OCI-LY1 (cell line): ENCODE data around the gene GMPPA.

Source experiments
- H2AFZ ChIP-seq: fragments of 200-600 bp; sonication (generic), shearing (Covaris generic); 2 replicates; pipeline ENCODE4 v1.6.0; 2014; ENCODE audit warnings: antibody characterized with exemption, mild to moderate bottlenecking, low read length
- H3F3A ChIP-seq: fragments of 200-600 bp; sonication (generic), shearing (Covaris generic); 2 replicates; pipeline ENCODE4 v1.6.0; 2014; ENCODE audit warnings: mild to moderate bottlenecking, antibody characterized with exemption, low read length, moderate library complexity; ENCODE audit not compliant: insufficient read depth
- H3K27ac ChIP-seq: fragments of 200-600 bp; sonication (generic); 2 replicates; pipeline ENCODE4 v1.5.1; 2014; ENCODE audit warnings: low read length, mixed run types, mild to moderate bottlenecking, low read depth; ENCODE audit not compliant: poor library complexity, severe bottlenecking
- H3K27me3 ChIP-seq: fragments of 200-600 bp; sonication (generic); 2 replicates; pipeline ENCODE4 v1.6.0; 2014; ENCODE audit warnings: antibody characterized with exemption, mild to moderate bottlenecking, low read length, moderate library complexity; ENCODE audit not compliant: insufficient read depth
- H3K36me3 ChIP-seq: fragments of 200-600 bp; sonication (generic); 2 replicates; pipeline ENCODE4 v1.6.1; 2014; ENCODE audit warnings: mild to moderate bottlenecking, antibody characterized with exemption, low read length, moderate library complexity, mixed read lengths; ENCODE audit not compliant: insufficient read depth
- H3K4me1 ChIP-seq: fragments of 200-600 bp; sonication (generic); 2 replicates; pipeline ENCODE4 v1.5.1; 2014; ENCODE audit warnings: mild to moderate bottlenecking, low read length, moderate library complexity; ENCODE audit not compliant: insufficient read depth, severe bottlenecking
- H3K4me2 ChIP-seq: fragments of 200-600 bp; sonication (generic), shearing (Covaris generic); 2 replicates; pipeline ENCODE4 v1.6.1; 2014; ENCODE audit warnings: low read length
- H3K4me3 ChIP-seq: fragments of 200-600 bp; sonication (generic); 2 replicates; pipeline ENCODE4 v1.5.1; 2014; ENCODE audit warnings: low read length, low read depth, mild to moderate bottlenecking, mixed read lengths; ENCODE audit not compliant: poor library complexity, severe bottlenecking
- H3K79me2 ChIP-seq: fragments of 200-600 bp; shearing (Covaris generic); 2 replicates; pipeline ENCODE4 v1.6.1; 2016; ENCODE audit warnings: mixed run types, low read length, mixed read lengths; ENCODE audit not compliant: insufficient read depth
- H3K9ac ChIP-seq: fragments of 200-600 bp; sonication (generic), shearing (Covaris generic); 2 replicates; pipeline ENCODE4 v1.6.1; 2014; ENCODE audit warnings: mild to moderate bottlenecking, low read length, mixed read lengths
- H3K9me2 ChIP-seq: fragments of 200-600 bp; sonication (generic), shearing (Covaris generic); 2 replicates; pipeline ENCODE4 v1.6.1; 2014; ENCODE audit warnings: low read depth, mild to moderate bottlenecking, low read length, mixed read lengths
- H3K9me3 ChIP-seq: fragments of 200-600 bp; shearing (Covaris generic); 2 replicates; pipeline ENCODE4 v1.6.1; 2014; ENCODE audit warnings: low read length, mixed read lengths
- H4K20me1 ChIP-seq: fragments of 200-600 bp; sonication (generic), shearing (Covaris generic); 2 replicates; pipeline ENCODE4 v1.6.0; 2016; ENCODE audit warnings: mild to moderate bottlenecking, low read length; ENCODE audit not compliant: insufficient read depth
- CTCF ChIP-seq: fragments of 200-600 bp; sonication (generic), shearing (Covaris generic); IDR thresholded peaks from 2 replicates; pipeline ENCODE4 v1.5.1; 2017; ENCODE audit warnings: mild to moderate bottlenecking, antibody characterized with exemption, low read length, moderate library complexity, mixed read lengths
- EZH2 ChIP-seq: fragments of 200-600 bp; sonication (generic), shearing (Covaris generic); IDR thresholded peaks from 2 replicates; pipeline ENCODE4 v1.8.0; 2017; ENCODE audit warnings: borderline replicate concordance, mixed run types, mild to moderate bottlenecking, antibody characterized with exemption, low read length, moderate library complexity, mixed read lengths

Gene GMPPA

GRCh38 chr2:219507581-219508443 is 9.1 kb downstream of the GMPPA start:
- Histone ChIP-seq H2AFZ (no peak overlapping the region), H4K20me1 (no peaks in the 10 kb centered on the region), H3K4me1 (no peaks in the 10 kb centered on the region), H3K4me2 (no peak overlapping the region), H3K9me2 (no peaks in the 10 kb centered on the region), H3K27me3 (peaks cover 4% of the 10 kb centered on the region; the same call in 1 of the 2 replicates), H3K4me3 (no peak overlapping the region), H3K36me3 (peaks cover 6% of the 10 kb centered on the region; the same call in 1 of the 2 replicates), H3K9ac (no peak overlapping the region), H3K27ac (no peak overlapping the region), H3F3A (no peaks in the 10 kb centered on the region), H3K9me3 (no peaks in the 10 kb centered on the region), H3K79me2 (no peaks in the 10 kb centered on the region)
- TF ChIP-seq EZH2: no peak
- TF ChIP-seq CTCF: no peak

GRCh38 chr2:219508444-219508734 is 9.7 kb downstream of the GMPPA start:
- Histone ChIP-seq H3K36me3 (peaks cover 6% of the 10 kb centered on the region; the same call in 1 of the 2 replicates), H2AFZ (no peak overlapping the region), H3K4me2 (no peak overlapping the region), H4K20me1 (no peaks in the 10 kb centered on the region), H3K4me1 (no peaks in the 10 kb centered on the region), H3K9me3 (no peaks in the 10 kb centered on the region), H3K9ac (no peak overlapping the region), H3F3A (no peaks in the 10 kb centered on the region), H3K79me2 (no peaks in the 10 kb centered on the region), H3K27ac (no peak overlapping the region), H3K9me2 (no peaks in the 10 kb centered on the region), H3K27me3 (peaks cover 4% of the 10 kb centered on the region; the same call in 1 of the 2 replicates), H3K4me3 (no peak overlapping the region)
- TF ChIP-seq CTCF (no peak), EZH2 (no peak)

GRCh38 chr2:219508971-219509779 is 10.5 kb downstream of the GMPPA start:
- Histone ChIP-seq H3K9ac (no peak overlapping the region), H3K27ac (no peak overlapping the region), H3K27me3 (peaks cover 4% of the 10 kb centered on the region; the same call in 1 of the 2 replicates), H2AFZ (no peak overlapping the region), H3K36me3 (peaks cover 6% of the 10 kb centered on the region; the same call in 1 of the 2 replicates), H3K4me1 (no peaks in the 10 kb centered on the region), H3K9me3 (no peaks in the 10 kb centered on the region), H3F3A (no peaks in the 10 kb centered on the region), H3K79me2 (no peaks in the 10 kb centered on the region), H3K9me2 (no peaks in the 10 kb centered on the region), H3K4me3 (no peak overlapping the region), H4K20me1 (no peaks in the 10 kb centered on the region), H3K4me2 (no peak overlapping the region)
- TF ChIP-seq EZH2 (no peak), CTCF (no peak)
